Nephron progenitor cell (in vitro differentiated cells): Measurements from ENCODE around the gene DLG4.

ENCODE experiments used
- DNase-seq: peaks from one replicate; pipeline ENCODE4 v3.0.0; 2021
- H3K27ac Mint-ChIP-seq: 2 replicates; pipeline ENCODE4 v1.8.0; 2021; ENCODE audit warnings: mild to moderate bottlenecking, moderate library complexity, mixed read lengths
- H3K27me3 Mint-ChIP-seq: 2 replicates; pipeline ENCODE4 v1.8.0; 2021; ENCODE audit warnings: mild to moderate bottlenecking, low read depth, mixed read lengths; ENCODE audit not compliant: poor library complexity
- H3K36me3 Mint-ChIP-seq: 2 replicates; pipeline ENCODE4 v1.8.0; 2021; ENCODE audit warnings: low read depth, mixed read lengths
- H3K4me1 Mint-ChIP-seq: 2 replicates; pipeline ENCODE4 v1.8.0; 2021; ENCODE audit warnings: mixed read lengths
- H3K4me3 Mint-ChIP-seq: 2 replicates; pipeline ENCODE4 v1.8.0; 2021; ENCODE audit warnings: mild to moderate bottlenecking, moderate library complexity, mixed read lengths
- H3K9me3 Mint-ChIP-seq: 2 replicates; pipeline ENCODE4 v1.8.0; 2021; ENCODE audit warnings: mild to moderate bottlenecking, moderate library complexity, mixed read lengths
- TF ChIP-seq, protein P1 (sequence below): fragments of 200-600 bp; sonication (generic); IDR thresholded peaks from 2 replicates; pipeline ENCODE4 v1.5.0; 2021; ENCODE audit warnings: antibody characterized with exemption

The DLG4 gene

DNA sequence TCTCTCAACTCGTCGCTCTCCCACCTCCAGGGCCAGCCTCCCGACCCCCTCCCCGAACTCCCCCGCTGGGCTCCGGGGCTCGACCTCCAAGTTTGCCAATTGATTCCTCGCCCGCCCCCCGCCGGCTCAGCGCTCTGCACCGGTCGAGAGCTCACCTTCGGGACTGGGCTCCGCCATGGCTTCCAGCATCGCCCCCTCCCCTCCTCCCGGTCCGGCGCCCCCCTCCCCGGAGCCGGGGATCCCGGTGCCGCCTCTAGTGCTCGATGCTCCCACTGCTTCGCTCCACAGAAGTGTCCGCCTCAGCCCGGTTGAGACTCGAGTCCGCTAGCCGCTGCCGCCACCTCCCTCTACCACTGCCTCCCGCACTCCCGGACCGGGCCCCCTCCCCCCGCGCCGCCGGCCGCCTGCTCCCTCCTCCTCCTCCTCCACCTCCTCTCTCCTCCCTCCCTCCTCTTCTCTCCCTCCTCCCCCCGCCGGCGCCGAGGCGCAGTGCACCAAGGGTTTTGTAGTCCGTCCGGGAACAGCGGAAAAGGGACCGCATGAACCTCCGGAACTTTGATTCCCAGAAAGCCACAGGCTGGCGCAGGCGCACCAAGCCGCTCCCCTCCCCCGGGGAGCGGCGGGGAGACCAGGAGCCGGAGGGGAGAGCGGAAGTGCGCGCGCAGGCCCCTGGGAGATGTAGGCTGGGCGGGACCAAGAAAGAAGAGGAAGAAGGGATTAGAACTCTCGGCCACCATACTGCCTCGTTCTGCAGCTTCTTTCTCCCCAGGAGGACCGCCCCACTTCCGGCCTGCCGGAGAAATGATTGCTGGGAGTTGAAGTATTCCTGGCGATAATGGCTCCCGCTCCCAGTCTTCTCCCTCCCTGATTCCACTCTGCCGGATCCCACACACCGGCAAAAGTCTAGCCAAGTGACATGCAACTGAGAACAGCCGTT is 19.7 kb upstream of the DLG4 start, which contains the start of gene PHF23:
TSS of gene PHF23 (minus strand) at position 367 of the 937 bp plus-strand sequence. CDS start at position 189, 178 bp downstream.
- DNase-seq: peak; percentile 96
- Mint-ChIP-seq H3K27me3 (no peaks in the 10 kb centered on the region), H3K27ac (peak within 1 kb of the TSS; percentile 100), H3K4me3 (peak within 1 kb of the TSS; percentile 98), H3K36me3 (peaks cover 43% of the 10 kb centered on the region), H3K4me1 (peaks cover 65% of the 10 kb centered on the region), H3K9me3 (no peaks in the 10 kb centered on the region)
- TF ChIP-seq, protein P1, sequence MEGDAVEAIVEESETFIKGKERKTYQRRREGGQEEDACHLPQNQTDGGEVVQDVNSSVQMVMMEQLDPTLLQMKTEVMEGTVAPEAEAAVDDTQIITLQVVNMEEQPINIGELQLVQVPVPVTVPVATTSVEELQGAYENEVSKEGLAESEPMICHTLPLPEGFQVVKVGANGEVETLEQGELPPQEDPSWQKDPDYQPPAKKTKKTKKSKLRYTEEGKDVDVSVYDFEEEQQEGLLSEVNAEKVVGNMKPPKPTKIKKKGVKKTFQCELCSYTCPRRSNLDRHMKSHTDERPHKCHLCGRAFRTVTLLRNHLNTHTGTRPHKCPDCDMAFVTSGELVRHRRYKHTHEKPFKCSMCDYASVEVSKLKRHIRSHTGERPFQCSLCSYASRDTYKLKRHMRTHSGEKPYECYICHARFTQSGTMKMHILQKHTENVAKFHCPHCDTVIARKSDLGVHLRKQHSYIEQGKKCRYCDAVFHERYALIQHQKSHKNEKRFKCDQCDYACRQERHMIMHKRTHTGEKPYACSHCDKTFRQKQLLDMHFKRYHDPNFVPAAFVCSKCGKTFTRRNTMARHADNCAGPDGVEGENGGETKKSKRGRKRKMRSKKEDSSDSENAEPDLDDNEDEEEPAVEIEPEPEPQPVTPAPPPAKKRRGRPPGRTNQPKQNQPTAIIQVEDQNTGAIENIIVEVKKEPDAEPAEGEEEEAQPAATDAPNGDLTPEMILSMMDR: no peak

DNA sequence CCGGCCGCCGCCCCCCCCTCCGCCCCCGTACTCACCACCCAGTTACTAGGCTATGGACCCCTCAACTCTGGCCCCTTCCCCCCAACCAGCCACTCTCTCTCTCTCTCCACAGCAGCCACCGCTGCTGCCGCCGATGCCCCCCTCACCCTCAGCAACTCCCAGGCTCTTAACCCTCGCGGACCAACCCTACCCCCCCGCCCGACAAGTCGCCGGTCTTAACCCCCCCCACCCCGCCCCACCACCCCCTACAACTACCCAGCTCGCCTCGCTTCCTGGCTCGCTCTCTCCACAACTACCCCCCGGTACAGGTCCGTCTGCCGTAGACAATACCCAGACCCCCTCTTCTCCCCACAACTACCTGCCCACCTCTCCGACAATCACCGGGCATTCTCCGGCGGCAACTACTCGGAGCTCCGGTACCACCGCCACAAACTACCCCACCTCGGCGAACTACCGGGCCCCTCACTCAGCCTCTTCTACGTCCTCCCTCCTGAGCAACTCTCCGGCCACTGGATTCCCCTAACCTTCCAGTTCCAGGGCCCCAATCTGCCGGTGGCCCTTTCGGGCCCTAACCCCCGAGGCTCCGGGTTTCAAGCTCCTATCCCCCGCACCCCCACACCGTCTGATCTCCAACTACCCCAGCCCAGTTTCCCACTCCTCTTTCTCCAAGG is 18.9 kb upstream of the DLG4 start:
- peak overlapping the region; percentile 98 for H3K4me3 Mint-ChIP-seq
- no peaks in the 10 kb centered on the region for H3K9me3 Mint-ChIP-seq
- H3K27ac Mint-ChIP-seq: peak overlapping the region; percentile 94
- peaks cover 41% of the 10 kb centered on the region for H3K36me3 Mint-ChIP-seq
- no peaks in the 10 kb centered on the region for H3K27me3 Mint-ChIP-seq
- peaks cover 66% of the 10 kb centered on the region for H3K4me1 Mint-ChIP-seq
- TF ChIP-seq, protein P1: no peak
- peak; percentile 32 for DNase-seq

DNA sequence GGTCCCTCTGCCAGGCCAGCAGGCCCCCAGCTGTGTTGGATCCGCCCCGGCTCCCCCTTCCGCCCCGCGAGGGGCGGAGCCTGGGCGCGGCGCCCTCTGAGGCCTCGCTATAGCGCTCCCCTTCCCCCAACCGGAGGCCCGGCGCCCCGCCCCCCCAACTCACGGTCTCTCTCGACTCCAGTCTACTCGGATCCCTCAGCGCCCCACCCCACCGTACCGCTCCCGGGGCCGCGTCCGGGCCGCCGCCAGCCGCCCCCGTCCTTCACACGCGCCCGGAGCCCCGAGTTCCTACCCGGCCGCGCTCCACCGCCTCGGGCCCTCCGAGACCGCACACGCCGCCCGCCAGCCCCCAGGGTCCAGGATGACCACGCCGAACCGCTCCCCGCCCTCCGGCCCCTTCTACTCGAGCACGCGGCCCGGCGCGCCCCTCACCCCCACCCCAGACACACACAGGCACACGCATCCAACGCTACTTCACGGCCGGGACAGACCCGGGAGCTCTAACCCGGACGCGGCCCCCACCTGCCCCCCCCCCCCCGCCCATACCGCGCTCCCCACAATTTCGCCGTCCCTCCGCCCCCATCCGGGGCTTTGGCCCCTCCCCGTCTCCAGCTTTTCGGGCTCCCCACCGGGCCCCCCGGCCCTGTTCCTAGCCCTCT is 18.3 kb upstream of the DLG4 start:
- Mint-ChIP-seq H3K4me3 (peak overlapping the region; percentile 98), H3K36me3 (peaks cover 45% of the 10 kb centered on the region), H3K9me3 (no peaks in the 10 kb centered on the region), H3K27ac (peak overlapping the region; percentile 64), H3K4me1 (peaks cover 68% of the 10 kb centered on the region), H3K27me3 (no peaks in the 10 kb centered on the region)
- TF ChIP-seq, protein P1: no peak
- peak; percentile 85 for DNase-seq

DNA sequence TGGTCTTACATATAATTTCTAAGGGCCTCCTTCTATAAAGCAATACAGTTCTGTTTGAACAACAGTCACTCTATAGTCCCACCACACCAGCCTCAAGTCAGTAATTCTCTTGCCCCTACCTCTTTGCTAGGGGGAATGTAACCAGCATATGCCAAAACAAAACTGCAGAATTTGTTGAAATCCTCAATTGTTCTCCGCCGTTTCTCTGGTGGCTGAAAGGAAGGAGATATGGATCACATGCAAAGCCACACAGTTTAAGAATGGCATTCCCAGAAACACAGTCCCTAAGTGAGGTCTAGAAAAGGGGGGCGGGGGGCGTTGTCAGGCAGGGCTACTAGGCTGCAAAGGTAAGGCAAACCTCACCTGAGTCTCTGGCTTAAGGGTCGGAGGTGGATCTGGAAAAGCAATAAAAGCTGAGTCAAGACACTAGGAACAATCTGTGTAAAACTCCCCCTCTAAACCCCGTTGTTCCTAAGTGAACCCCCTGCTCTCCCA is 17.7 kb upstream of the DLG4 start:
- no peak for DNase-seq
- no peaks in the 10 kb centered on the region for H3K27me3 Mint-ChIP-seq
- TF ChIP-seq, protein P1: no peak
- peaks cover 46% of the 10 kb centered on the region for H3K36me3 Mint-ChIP-seq
- H3K9me3 Mint-ChIP-seq: no peaks in the 10 kb centered on the region
- peak overlapping the region; percentile 82 for H3K27ac Mint-ChIP-seq
- H3K4me1 Mint-ChIP-seq: peaks cover 73% of the 10 kb centered on the region
- H3K4me3 Mint-ChIP-seq: peak overlapping the region; percentile 98

DNA sequence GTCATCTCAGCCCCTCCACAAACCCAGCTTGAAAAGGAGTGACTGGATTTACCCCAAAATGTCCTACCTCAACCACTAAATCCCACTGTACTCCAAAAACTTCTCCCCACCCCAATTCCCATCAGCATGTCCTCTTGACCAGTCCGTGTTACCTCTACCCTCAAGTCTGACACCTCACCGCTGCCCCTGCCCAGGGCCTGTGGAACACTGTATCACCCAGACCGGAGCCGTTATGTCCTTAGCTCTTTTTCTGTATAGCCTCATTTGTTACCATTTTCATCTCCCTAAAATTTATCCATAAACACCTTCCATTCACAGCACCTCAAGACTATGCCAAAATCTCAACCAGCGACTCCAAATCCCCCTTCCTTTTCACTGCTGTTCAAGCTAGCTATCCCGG is 17.2 kb upstream of the DLG4 start:
- no peak for DNase-seq
- no peaks in the 10 kb centered on the region for H3K9me3 Mint-ChIP-seq
- H3K4me1 Mint-ChIP-seq: peaks cover 75% of the 10 kb centered on the region
- TF ChIP-seq, protein P1: no peak
- H3K36me3 Mint-ChIP-seq: peaks cover 52% of the 10 kb centered on the region
- peak overlapping the region; percentile 82 for H3K27ac Mint-ChIP-seq
- no peaks in the 10 kb centered on the region for H3K27me3 Mint-ChIP-seq
- peak overlapping the region; percentile 98 for H3K4me3 Mint-ChIP-seq
